ENCODE data around the gene PLTP. TPM values are rescaled to one million over a fixed set of nuclear protein-coding genes. Genes with fewer than 3 reads are reported as not detected.
"Not testable (repeated sequence)": the region's sequence is repeated elsewhere in the genome, so short reads cannot be mapped to it uniquely, and the experiment has no call there.

The PLTP gene
- total RNA-seq, 1 donor from 2014 or later: 12.9 TPM

- DNase-seq (ENCODE audit: low read depth): no peak
Measured at GRCh38 chr20:45944965-45945677, 33.2 kb upstream of the PLTP start.

GRCh38 chr20:45944151-45944964 is 32.4 kb upstream of the PLTP start:
- DNase-seq (ENCODE audit: low read depth): no peak

- no peak for DNase-seq (ENCODE audit: low read depth)
Measured at GRCh38 chr20:45943613-45944012, 31.7 kb upstream of the PLTP start.

- no peak for DNase-seq (ENCODE audit: low read depth)
Measured at GRCh38 chr20:45940469-45940868, 28.5 kb upstream of the PLTP start.

GRCh38 chr20:45940053-45940452 is 28.1 kb upstream of the PLTP start:
- no peak for DNase-seq (ENCODE audit: low read depth)

GRCh38 chr20:45938727-45939438 is 26.9 kb upstream of the PLTP start:
- DNase-seq (ENCODE audit: low read depth): no peak

- DNase-seq (ENCODE audit: low read depth): no peak
Measured at GRCh38 chr20:45937765-45938164, 25.8 kb upstream of the PLTP start.

- peak; percentile 60 for DNase-seq (ENCODE audit: low read depth)
Measured at GRCh38 chr20:45935416-45936046, 23.6 kb upstream of the PLTP start.

- DNase-seq (ENCODE audit: low read depth): peak; percentile 99
Measured at GRCh38 chr20:45934586-45935415, 22.8 kb upstream of the PLTP start, which contains the start of gene PCIF1. TSS of gene PCIF1 (plus strand) at chr20:45934683. CDS start at chr20:45939000, 4,317 bp downstream.

- DNase-seq (ENCODE audit: low read depth): peak; percentile 61
Measured at GRCh38 chr20:45934046-45934585, 22.2 kb upstream of the PLTP start.

GRCh38 chr20:45933266-45934045 is 21.5 kb upstream of the PLTP start:
- peak; percentile 90 for DNase-seq (ENCODE audit: low read depth)

GRCh38 chr20:45931680-45932079 is 19.7 kb upstream of the PLTP start:
- DNase-seq (ENCODE audit: low read depth): not testable (repeated sequence)

GRCh38 chr20:45927071-45927878 is 15.3 kb upstream of the PLTP start:
- no peak for DNase-seq (ENCODE audit: low read depth)

- DNase-seq (ENCODE audit: low read depth): peak; percentile 71
Measured at GRCh38 chr20:45926731-45927070, 14.7 kb upstream of the PLTP start.

GRCh38 chr20:45925821-45926506 is 14.0 kb upstream of the PLTP start:
- no peak for DNase-seq (ENCODE audit: low read depth)

- DNase-seq (ENCODE audit: low read depth): peak; percentile 87
Measured at GRCh38 chr20:45924391-45925261, 12.7 kb upstream of the PLTP start.

All from myocyte (in vitro differentiated cells).